ENCODE measurements around the gene ZNF215.

The ZNF215 gene

DNA sequence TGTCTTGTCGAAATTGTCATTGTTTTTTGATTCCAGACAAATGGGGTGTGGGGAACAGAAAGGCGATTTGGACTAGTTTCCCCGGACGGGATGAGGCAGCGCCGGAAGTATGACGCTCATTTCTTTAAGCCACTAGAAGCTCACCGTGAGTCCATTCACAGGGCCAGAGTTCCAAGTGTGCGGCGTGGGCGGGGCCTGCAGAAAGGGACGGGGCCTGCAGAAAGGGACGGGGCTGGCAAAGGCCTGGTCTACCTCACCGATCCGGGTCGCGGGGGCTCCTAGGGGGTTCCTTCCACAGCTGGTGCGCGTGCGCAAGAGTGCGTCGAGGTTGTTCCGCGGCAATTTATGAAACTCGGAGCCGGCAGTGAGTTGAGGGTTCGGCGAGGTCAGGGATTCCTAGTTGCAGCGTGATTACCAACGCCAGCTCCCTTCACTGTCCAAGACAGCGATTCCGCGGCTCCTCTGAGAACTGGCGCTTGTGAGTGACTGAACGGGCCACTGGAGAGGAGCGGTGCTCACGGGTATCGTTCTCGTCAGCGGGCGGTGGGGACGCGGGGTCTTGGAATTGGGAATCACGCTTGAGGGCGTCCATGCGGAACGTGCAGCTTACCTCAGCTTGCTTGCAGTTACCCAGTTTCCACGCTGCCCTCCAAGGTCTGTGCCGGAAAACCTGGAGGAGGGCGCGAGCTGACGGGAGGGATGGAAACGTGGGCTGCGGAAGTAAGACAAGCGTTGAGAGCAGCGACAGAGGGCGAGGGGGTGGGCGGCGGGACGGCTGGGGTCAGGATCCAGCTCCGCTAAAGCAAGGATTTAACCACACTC, at the start of gene ZNF215:
ZNF215 (plus strand) TSS at position 219 of the 822 bp plus-strand sequence. CDS start 5,847 bp downstream, outside the sequence.
- TF ChIP-seq GATA2 (IDR thresholded peaks at IDR 0.05; ENCODE audit: low read depth, low read length): no peak
- TF ChIP-seq GATA3 (IDR thresholded peaks at IDR 0.05; ENCODE audit: low read depth, low read length): no peak

DNA sequence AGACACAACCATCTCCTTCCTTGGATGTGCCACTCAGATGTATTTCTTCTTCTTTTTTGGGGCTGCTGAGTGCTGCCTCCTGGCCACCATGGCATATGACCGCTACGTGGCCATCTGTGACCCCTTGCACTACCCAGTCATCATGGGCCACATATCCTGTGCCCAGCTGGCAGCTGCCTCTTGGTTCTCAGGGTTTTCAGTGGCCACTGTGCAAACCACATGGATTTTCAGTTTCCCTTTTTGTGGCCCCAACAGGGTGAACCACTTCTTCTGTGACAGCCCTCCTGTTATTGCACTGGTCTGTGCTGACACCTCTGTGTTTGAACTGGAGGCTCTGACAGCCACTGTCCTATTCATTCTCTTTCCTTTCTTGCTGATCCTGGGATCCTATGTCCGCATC, 49.3 kb upstream of the ZNF215 start:
- TF ChIP-seq GATA3 (IDR thresholded peaks at IDR 0.05; ENCODE audit: low read depth, low read length): no peak
- TF ChIP-seq GATA2 (IDR thresholded peaks at IDR 0.05; ENCODE audit: low read depth, low read length): no peak

GRCh38 chr11:6882751-6883150, 43.5 kb upstream of the ZNF215 start:
- TF ChIP-seq GATA3 (IDR thresholded peaks at IDR 0.05; ENCODE audit: low read depth, low read length) (no peak), GATA2 (IDR thresholded peaks at IDR 0.05; ENCODE audit: low read depth, low read length) (no peak)

- TF ChIP-seq GATA2 (IDR thresholded peaks at IDR 0.05; ENCODE audit: low read depth, low read length): no peak
- no peak for TF ChIP-seq GATA3 (IDR thresholded peaks at IDR 0.05; ENCODE audit: low read depth, low read length)
Observed at GRCh38 chr11:6888830-6889229, 37.4 kb upstream of the ZNF215 start.

DNA sequence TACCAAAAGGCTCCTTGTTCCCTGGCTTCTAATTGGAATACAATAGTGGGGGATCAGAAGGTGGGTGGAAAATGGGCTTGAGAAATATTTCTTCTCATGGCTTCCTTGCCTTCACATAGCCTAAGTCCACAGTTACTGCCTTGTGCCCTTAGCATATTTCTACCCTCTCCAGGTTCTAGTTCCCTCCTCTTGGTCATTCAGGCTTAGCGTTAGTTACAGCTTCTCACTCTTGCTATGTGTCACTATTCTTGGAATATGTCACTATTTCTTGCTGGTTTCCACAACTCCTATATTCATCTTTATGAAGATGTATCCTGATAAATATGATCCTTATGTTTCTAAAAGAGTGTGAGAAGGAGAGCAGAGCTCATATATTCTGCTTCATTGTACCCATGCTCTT, 36.4 kb upstream of the ZNF215 start:
- TF ChIP-seq GATA3 (IDR thresholded peaks at IDR 0.05; ENCODE audit: low read depth, low read length) (no peak), GATA2 (IDR thresholded peaks at IDR 0.05; ENCODE audit: low read depth, low read length) (no peak)

GRCh38 chr11:6892400-6892799, 33.8 kb upstream of the ZNF215 start, which contains the start of gene OR2D2:
Gene OR2D2 (minus strand): TSS chr11:6892500. CDS start chr11:6892500, 0 bp downstream.
- TF ChIP-seq GATA2 (IDR thresholded peaks at IDR 0.05; ENCODE audit: low read depth, low read length) (no peak), GATA3 (IDR thresholded peaks at IDR 0.05; ENCODE audit: low read depth, low read length) (no peak)

DNA sequence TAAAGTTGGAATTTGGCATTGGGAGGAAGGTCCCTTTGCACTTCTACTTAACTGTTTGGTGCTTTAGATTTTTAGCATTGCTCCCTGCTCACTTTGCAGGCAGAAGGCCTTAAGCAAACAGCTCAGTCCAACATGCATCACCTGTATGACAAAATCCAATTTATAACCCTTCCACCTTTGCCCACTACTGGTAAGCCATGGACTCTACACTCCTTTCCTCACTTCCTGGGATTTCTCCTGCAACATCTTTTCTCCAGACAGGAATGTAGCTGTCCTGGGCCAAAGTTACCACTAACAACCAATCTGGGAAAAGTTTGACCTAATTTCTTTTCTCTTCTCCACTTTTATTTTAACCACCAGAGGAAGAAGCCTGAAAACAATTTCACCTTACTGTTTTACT, 32.1 kb upstream of the ZNF215 start:
- TF ChIP-seq GATA2 (IDR thresholded peaks at IDR 0.05; ENCODE audit: low read depth, low read length) (no peak), GATA3 (IDR thresholded peaks at IDR 0.05; ENCODE audit: low read depth, low read length) (no peak)

- TF ChIP-seq GATA3 (IDR thresholded peaks at IDR 0.05; ENCODE audit: low read depth, low read length) (no peak), GATA2 (IDR thresholded peaks at IDR 0.05; ENCODE audit: low read depth, low read length) (no peak)
Observed at GRCh38 chr11:6895010-6895409, 31.2 kb upstream of the ZNF215 start.

- TF ChIP-seq GATA3 (IDR thresholded peaks at IDR 0.05; ENCODE audit: low read depth, low read length): no peak
- TF ChIP-seq GATA2 (IDR thresholded peaks at IDR 0.05; ENCODE audit: low read depth, low read length): no peak
Observed at GRCh38 chr11:6898911-6899310, 27.3 kb upstream of the ZNF215 start.

DNA sequence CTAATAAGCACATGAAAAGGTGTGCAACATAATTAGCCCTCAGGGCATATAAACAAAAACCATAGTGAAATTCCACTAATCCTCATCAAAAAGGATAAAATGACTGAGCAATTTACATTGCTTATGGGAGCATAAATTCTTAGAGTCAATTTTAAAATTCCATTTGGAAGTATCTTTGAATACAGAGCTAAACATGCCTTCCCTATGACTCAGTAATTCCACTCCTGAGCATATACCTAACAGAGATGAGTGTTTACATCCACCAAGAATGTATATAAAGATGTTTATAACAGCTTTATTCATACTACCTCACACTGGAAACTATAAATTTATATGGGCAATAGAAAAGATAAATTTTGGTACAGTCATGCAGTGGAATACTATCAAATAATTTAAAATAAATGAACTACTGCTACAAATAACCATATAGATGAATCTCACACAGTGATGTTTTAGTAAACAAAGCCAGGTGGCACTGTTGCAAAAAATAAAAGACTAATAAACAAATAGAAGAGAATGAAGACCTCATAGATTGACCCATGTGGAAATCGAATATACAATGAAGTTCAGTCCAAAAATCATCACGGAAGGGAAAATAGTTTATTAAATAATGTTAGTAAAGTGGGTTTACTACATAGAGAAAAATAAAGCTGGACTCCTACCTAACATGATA, 25.8 kb upstream of the ZNF215 start:
- TF ChIP-seq GATA3 (IDR thresholded peaks at IDR 0.05; ENCODE audit: low read depth, low read length): no peak
- no peak for TF ChIP-seq GATA2 (IDR thresholded peaks at IDR 0.05; ENCODE audit: low read depth, low read length)

DNA sequence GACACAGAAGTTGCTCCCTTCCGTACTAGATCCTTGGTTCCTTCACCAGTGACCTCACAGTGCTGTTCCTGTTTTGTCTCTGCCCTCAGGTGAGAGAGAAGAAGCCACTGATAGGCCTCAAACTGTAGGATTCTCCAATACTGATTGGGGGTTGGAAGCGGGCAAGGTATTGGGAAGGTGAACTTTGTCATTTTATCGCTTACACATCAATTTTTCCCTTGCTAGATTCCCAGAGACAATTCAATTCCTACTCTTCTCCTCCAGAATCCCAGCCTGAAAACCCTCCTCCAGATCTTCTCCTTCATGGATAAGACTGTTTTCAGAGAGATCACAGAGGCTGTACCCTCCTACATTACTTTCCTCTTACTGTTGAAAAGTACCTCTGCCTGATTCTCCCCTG, 14.8 kb upstream of the ZNF215 start:
- TF ChIP-seq GATA2 (IDR thresholded peaks at IDR 0.05; ENCODE audit: low read depth, low read length): no peak
- TF ChIP-seq GATA3 (IDR thresholded peaks at IDR 0.05; ENCODE audit: low read depth, low read length): no peak

- TF ChIP-seq GATA2 (IDR thresholded peaks at IDR 0.05; ENCODE audit: low read depth, low read length) (no peak), GATA3 (IDR thresholded peaks at IDR 0.05; ENCODE audit: low read depth, low read length) (no peak)
Observed at GRCh38 chr11:6911948-6912347, 14.3 kb upstream of the ZNF215 start.

- TF ChIP-seq GATA2 (IDR thresholded peaks at IDR 0.05; ENCODE audit: low read depth, low read length) (no peak), GATA3 (IDR thresholded peaks at IDR 0.05; ENCODE audit: low read depth, low read length) (no peak)
Observed at GRCh38 chr11:6919698-6920097, 6.5 kb upstream of the ZNF215 start.

DNA sequence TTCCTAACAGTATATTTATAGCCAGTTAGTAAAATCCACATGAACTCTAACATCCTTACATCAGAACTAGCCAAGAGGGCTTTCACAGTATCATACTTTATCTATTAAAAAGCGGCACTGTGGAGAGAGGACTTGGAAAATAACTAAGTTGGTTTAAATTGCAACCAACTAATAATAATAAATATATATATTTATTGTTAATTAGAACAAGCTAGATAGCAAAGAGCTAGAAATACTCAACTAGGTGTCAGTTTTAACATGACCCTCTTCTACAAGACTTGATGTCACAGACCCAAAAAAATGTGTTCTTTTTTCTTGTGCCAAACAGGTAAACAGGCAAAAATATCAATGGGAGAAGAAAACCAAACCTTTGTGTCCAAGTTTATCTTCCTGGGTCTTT, 5.5 kb upstream of the ZNF215 start, which contains the start of gene OR2D3:
OR2D3 (plus strand) TSS at position 301 of the 400 bp plus-strand sequence; CDS start at position 301, 0 bp downstream.
- TF ChIP-seq GATA2 (IDR thresholded peaks at IDR 0.05; ENCODE audit: low read depth, low read length): no peak

All from SH-SY5Y (cell line).